CD4-positive, alpha-beta T cell treated with Interleukin-15 for 1 hour (primary cell): ENCODE data around the gene SVBP.
"Not testable (repeated sequence)": the region's sequence is repeated elsewhere in the genome, so short reads cannot be mapped to it uniquely, and the experiment has no call there.

Source experiments
- DNase-seq: peaks from one replicate; pipeline ENCODE4 v3.0.0-alpha.2; 2020

The SVBP gene

DNA sequence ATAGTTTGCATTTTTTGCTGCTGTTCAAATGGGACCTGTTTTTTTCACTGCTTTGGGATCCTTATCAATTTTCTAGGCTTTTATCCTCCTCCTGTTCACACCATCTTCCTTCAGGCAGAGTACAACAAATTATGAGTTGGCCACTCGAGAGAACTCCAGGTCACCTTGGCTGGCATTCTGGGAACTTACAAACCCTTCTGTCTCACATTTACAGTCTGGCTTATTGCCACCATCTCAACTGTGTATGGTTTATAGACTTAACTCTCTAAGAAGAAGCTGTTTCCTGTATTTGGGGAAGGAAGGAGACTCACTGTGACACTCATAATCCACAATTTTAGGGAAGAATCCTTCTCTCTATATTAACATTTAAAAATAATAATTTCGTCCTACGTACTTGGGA lies 23.8 kb upstream of the SVBP start:
- DNase-seq: no peak

DNA sequence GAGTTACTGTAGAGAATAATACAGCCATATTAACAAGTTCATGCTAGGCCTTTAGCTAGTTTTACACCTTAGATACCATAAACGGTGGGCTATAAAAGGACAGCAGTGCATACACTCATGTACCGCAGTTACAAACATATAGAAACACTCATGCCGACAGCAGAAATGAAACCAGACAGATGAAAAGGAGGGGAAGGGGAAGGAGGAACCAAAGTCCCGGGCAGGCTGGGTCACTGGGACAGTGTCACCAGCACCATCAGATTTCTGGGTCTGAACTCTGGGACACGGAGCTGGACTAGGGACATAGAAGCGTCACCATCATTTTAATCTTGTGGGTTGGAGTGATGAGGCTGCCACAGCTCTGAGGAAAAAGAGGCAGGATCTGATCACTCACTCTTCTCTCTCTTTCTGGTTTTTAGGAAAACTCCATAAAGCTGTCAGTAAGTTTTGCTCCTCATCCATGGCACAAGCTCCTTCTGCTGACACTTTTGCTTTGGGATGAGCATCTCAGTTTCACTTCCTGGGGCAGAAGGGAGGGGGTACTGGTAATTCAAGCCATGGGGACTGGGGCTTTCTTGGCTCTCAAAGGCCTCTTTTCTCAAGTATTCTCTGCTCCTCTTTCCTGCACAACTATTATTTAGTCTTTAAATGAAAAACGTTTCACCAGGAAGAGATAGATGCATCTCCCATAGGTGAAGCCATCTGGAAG lies 21.4 kb upstream of the SVBP start:
- DNase-seq: no peak

DNA sequence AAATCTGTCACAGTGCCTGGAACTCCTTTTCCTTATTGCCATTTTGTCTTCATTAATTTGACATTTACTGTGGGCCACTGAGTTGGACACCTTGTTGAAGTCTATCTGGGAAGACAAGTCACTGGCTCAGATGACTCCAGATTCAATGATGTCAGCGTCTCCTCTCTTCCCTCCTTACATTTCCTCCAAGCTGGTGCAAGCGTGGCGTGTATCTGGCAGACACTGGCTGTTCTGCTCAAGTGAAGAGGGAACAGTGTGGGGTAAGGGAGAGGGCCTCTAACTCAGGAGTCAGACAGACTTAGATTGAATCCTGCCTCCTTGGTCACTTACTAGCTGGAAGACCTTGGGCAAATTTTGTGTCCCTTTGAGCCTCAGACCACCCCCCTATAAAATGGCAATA lies 20.5 kb upstream of the SVBP start:
- no peak for DNase-seq

DNA sequence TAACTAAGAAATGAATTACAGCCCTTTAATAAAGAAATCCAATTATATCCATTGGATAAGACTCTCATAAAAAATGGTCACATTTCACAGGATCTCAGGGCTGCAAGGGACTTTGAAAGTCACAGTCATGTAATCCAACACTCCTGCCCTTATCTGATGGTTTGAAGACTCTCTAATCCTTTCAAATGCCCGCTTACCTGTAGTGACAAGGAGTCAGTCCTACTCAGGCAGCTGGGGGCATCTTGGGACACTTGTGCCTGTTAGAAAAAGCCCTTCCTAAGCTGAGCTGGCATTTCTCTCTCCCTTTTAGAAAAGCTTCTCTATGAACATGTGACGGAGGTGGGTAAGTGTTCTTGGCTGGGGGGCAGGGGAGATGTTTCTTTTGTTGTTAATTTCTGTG lies 18.2 kb upstream of the SVBP start:
- DNase-seq: no peak

DNA sequence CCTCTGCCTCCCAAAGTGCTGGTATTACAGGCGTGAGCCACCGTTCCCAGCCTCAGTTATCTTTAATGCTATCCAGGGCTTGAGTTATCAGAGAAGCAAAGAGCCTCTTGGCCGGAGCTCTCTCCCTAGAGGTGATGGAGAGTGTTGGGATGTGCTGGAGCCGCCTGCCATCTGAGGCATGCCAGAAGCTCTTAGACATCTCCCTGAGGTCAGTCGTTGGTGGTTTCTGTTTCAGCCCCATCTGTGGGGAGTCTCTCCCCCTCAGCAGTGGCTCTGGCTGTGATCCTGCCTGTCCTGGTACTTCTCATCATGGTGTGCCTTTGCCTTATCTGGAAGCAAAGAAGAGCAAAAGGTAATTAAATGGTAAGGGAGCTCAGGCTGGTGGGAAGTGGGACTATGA lies 17.6 kb upstream of the SVBP start:
- DNase-seq: no peak

DNA sequence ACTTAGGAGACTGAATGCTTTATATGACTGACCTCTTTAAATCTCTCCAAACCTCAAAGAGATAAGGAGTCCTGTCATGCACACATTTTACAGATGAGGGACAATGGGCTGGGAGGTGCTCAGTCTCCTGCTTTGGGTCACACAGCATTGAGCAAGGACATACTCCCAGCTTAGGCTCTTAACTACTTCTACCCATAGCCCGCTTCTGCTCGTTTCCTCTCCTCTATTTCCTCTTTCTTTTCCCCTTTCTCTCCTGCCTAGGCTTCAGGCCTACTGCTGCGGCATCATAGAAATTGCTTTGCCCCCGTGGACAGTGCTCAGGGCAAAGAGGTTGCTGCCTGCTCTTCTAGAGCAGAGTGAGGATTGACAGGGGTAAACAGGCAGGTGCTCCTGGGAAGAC lies 16.8 kb upstream of the SVBP start:
- no peak for DNase-seq

DNA sequence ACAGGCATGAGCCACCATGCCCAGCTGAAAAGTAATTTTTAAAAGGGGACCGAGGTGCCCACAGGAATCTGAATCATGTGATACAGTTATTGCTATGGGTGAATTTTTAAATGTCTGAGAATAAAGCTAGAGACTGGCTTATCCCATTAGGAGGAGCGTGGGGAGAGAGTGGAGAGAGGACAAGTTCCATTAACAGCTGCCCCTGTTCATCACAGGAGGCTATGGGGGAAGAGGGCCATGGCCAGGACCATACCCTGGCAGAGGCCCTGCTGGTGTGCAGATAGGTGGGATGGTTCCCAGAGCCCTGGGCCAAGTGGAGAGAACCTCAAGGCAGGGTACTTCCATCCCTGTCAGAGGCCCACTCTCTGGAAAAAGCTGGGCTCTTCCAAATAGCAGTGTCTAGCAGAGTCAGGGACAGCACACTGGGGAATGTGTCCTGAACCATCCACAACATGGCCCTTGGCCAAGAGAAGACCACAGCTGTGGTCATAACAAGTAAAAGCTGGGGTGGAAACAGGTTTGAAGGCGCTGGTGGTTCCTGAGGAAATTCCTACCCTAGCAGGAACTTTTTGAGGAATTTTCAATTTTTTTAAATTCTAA lies 15.5 kb upstream of the SVBP start:
- DNase-seq: no peak

DNA sequence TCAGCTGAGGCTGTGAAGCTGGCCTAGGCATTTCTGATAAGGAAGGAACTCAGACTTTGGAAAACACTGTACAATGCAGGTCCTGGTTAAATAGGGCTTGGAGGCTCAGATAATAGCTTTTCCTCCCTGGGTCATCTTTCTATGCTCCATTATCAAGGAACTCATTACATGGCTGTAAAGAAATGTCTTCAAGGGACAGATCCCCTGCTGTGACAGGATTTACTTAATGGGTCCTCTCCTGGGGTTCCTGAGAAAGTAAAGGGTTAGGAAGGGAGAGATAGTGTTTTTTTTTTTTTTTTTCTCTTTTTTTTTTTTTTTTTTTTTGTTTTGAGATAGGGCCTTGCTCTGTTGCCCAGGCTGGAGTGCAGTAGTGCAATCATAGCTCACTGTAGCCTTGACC lies 14.1 kb upstream of the SVBP start:
- no peak for DNase-seq

DNA sequence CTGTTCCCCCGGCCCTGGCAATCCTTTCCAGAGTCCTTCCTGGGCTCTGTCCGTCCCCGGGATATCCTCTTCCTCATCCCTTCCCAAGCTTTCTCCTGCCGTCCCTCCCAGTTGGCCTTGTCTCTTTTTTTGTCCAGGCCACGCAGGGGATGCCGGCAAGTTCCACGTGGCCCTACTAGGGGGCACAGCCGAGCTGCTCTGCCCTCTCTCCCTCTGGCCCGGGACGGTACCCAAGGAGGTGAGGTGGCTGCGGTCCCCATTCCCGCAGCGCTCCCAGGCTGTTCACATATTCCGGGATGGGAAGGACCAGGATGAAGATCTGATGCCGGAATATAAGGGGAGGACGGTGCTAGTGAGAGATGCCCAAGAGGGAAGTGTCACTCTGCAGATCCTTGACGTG lies 13.4 kb upstream of the SVBP start:
- no peak for DNase-seq

DNA sequence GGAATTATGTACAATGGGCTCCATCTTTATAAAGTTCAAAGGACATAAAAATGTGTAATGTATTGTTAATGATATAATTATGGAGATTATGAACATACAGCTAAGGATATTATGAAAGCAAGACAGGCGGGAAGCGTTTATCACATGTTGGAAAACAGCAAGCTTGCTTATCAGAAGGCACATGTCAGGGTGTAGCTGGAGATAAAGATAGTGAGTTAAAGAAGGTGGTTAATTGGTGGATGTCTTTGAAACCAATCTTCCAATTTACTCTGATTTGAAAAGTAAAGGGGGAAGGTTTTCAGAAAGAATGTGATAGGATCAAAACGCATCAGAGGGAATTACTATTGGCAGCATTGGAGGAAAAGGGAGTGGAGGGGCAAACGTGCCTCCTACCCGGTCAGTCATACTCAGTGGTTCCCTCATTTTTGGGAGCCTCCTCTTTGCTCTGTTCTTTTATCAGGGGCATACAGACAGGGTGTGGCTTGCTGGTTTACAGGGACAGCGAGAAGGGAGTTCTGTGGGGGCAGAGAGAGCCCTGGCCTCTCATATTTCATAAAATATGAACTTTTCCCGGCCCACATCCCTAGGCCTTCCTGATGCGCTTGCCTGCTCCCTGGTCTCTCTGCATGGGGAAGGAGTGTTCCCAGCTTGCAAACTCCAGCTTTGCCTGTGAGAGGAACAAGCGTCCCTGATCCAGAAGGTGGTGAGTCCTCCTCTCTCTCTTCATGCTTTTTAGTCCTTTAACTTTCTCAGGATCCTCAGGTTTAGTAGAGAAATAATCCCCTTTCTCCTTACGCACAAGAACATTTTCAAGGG lies 8.0 kb upstream of the SVBP start:
- no peak for DNase-seq

DNA sequence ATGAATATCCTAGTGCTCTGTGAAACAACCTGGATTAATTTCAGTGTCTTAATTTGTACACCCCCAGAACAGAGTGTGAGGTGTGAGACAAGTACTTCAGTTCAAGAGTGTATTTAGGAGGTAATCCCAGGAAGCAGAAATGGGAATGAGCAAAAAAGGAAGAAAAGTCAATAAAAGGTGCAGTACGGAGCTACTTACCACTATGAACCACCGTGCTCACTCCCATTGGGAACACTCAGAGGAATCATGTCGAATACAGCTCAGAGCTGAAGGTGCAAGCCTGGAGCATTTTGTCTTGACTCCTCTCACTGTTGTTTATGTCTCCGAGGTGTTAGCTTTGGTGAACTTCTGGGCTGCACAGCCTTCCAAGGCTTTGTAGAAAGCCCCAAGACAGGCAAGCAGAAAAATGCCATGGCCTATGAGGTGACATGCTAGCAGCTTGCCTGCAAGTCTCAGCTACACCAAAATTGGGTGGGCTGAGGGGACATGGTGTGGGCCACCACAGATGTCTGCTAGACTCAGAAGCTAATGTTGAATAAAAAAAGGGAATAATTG lies 7.4 kb upstream of the SVBP start:
- no peak for DNase-seq

DNA sequence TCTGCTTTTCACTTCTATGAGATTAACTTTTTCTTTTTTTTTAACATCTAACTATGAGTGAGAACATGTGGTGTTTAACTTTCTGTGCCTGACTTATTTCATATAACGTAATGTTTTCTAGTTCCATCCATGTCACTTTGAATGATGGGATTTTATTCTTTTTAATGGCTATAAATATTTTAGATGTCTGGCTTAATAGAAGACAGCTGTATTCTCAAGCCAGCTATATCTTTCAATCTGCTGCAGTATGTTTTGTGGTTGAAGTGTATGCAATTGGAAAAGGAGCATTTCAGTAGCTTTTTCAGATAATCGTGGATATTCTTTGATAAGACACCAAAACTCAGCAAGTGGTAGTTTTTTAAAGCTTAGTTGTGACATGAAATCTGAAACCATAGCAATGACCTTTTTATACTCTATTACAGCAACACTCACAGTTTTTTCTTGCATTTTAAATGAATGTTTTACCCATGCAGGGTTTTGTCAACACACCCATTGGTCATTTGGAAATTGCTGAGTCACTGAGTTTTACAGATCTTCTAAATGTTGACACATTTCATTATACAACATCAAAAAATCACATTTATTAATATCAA lies 5.7 kb upstream of the SVBP start:
- no peak for DNase-seq

DNA sequence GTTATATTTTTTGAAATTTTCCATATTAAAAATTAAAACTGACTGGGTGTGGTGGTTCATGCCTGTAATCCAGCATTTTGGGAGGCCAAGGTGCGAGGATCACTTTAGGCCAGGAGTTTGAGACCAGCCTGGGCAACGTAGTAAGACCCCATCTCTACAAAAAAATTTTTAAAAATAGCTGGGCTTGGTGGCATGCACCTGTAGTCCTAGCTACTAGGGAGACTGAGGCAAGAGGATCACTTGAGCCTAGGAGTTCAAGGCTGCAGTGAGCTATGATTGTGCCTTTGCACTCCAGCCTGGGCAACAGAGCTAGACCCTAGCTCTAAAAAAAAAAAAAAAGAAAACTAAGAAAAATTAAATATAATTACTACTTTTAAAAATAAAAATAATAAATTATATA lies 4.5 kb upstream of the SVBP start:
- DNase-seq: no peak

DNA sequence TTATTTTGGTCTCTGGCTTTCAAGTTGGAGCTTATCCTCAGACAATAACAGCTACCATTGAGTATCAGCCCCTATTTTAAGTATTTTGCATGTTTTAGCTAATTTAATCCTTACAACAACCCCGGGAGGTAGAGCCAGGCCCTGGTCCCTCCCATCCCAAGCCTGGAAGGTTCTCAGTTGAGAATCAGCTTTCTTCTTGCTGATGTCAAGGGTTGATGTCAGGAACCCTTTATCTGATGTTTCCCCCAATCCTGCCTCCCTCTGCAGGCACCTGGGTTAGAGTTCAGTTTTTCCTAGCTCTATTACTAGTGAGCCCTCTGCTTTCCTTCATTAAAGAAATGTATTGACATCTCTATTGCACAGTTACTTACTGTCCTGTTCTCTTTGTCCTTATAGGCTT lies 3.6 kb upstream of the SVBP start:
- DNase-seq: no peak

DNA sequence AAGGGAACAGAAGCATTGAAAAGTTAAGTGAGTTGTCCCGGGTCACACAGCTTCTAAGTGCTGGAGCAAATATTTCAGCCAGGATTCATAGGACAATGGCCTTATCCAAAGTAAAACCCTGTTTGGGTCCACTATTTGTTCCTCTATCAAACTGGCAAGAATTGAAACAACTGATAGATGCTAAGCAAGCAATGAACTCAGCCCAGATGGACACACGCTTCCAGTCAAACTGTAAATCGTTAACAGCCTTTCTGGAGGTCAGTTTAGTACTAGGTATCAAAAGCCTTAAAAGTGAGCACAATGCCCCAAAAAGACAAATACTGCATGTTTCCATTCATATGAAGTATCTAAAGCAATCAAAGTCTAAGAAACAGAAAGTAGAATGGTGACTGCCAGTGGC lies 779 bp upstream of the SVBP start:
- no peak for DNase-seq

DNA sequence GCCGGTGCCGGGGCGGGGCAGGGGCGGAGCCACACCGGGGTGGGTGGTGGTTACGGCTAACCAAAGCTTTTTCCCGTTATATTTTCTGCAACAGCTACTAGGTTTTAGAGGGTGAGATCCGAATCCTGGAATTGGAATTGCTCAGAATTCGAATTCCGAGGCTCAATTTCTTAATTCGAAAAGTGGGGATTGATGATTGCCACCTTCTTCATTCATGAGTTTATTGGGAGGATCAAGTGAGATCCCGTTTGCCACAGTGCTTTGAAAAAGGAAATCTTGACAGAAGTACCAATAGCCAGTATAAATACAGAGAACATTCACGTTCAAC lies 207 bp upstream of the SVBP start:
- no peak for DNase-seq

DNA sequence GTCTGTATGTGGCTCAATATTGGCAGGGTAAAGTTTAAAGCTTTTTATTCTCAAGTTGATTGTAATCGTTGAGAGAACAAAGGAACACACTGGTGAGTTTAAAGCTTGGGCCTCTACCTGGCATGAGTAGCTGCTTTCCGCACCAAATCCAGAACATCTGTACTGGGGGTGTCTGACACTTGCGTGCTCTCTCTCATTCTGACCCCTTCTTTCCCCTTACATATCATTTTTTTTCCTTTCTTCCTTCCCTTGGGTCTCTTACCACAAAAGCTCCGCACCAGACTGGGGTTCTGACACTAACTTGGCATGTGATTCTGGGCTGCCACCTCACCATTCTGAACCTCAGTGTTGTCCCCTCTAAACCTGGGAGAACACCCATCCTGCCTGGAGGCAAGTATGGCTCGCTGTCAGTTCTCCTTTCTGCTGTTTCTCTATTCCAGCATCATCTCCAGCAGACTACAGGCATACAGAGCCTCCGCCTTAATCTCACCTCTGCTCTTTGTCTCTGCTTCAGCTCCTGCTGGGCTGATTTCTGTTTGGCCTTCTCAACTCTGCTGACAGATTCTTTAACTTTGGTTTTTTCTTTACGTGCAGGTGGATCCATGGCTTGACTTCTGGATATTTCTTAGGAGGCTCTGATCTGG lies 1.1 kb downstream of the SVBP start:
- no peak for DNase-seq

DNA sequence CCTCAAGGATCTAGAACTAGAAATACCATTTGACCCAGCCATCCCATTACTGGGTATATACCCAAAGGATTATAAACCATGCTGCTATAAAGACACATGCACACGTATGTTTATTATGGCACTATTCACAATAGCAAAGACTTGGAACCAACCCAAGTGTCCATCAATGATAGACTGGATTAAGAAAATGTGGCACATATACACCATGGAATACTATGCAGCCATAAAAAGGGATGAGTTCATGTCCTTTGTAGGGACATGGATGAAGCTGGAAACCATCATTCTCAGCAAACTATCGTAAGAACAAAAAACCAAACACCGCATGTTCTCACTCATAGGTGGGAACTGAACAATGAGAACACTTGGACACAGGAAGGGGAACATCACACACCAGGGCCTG lies 2.4 kb downstream of the SVBP start:
- DNase-seq: not testable (repeated sequence)

DNA sequence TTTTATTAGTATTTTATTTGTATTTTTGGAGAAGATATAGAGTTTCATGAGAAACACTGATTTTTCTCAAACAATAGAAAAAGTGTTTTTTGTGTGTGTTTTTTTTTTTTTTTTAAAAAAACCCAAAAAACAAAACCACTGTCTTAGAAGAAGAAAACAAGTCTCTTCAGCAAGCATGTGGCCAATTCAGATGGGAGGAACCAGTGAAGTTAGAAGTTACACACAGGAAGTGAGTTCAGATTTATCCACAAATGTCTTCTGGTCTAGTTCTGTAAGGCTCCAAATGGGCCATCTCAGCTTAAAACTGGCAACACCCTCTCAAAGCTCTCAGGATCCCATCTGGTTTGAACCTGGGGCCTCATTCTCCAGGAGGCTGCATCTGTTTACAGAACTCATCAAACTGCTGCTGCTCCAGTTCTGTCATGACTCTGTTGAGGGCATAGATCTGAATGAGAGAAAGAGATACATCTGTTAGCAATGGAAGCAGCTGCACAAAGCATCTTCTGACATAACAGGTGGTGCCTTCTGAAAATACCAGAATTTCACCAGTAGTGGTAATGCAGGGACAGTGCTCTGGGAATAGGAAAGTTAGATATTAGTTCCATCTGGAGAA lies 10.0 kb downstream of the SVBP start:
- DNase-seq: no peak

DNA sequence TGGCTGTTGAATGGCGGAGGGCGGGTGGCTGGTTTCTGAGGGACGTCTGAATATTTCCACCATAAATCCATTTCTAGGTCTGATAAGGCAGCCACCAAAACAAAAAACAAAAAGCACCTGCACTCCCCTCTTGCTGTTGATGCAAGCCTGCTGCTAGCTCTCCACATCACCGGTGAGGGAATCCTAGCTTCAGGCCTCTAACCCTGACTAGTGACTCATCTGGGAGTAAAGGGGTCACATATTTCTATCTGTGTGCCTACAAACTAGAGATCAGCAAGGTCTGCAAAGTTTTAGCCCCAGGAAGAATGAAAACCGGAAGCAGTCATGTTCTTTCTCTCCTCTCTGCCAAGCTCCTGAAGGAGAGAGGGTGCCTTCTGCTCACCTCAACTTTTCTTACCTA lies 10.6 kb downstream of the SVBP start:
- DNase-seq: no peak

DNA sequence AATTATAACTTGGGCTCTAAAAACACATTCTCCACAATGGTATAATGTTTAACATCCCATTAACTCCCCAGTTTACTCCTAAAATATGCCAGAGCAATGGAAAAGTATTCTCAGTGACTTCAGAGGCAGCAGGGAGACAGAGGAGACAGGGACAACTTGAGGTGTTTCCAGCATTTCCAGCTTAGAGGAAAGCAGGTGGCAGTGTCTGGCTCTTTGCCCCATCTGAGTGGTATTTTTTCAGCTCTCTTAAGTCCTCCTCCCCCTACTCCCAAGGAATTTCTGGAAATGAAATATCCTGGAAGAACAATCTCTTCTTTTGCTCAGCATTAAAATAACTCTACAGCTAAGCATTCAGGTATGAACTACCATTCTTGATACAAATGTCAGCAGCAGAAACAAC lies 11.0 kb downstream of the SVBP start:
- DNase-seq: no peak

DNA sequence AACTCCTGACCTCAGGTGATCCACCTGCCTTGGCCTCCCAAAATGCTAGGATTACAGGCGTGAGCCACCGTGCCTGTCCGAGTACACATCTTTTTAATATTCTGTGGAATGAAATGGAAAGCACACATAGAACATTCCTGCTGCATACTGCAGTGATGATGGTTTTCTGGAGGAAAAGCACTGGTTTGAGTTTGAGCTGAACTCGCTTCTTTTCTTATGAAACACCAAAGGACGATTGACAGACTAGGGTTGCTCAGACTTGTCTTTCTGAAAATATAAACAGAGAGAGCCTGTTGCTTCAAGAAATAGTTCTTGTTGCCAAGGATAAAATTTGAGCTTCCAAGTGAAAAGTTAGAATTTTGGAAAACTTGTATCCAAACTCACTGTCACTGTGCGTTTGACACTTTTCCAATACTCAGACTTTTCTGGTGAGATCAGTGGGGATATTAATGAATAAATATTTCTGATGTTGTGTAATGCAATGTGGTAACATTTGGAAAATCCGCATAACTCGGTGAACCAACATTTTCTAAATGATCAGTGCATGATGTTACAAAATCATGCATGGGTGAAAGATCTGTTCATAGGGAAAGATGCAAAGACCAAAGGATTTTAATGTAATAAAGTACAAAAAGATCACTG lies 15.2 kb downstream of the SVBP start:
- no peak for DNase-seq
